ENCODE results near the gene TCOF1. TPM values are rescaled to one million over a fixed set of nuclear protein-coding genes. Genes with fewer than 3 reads are reported as not detected.

Gene TCOF1
- total and polyA plus RNA-seq, 2 donors (not counting 1 experiment from before 2014, with no cell fraction given), result 30.9 to 62.4 TPM

- ChIA-PET CTCF (interaction anchor here (1.0 to 2.7 kb wide), 4 partner anchors 9 to 12 kb away, joined by 3 to 11 read pairs (median 4); no protein-coding TSS in a partner anchor), POLR2A (interaction anchor here (0.6 kb wide), 1 partner anchor 52 kb away, joined by 5 read pairs; no protein-coding TSS in a partner anchor)
- H3K4me1 Mint-ChIP-seq, result peaks cover 28% of the 10 kb centered on the region
- Histone ChIP-seq H3K4me1 (ENCODE audit: control insufficient read depth in 2 of 2, insufficient read depth in 2 of 2, low read length in 2 of 2) (peaks cover 15 to 21% of the 10 kb centered on the region in 2 donors), H3K27me3 (replicated peaks in 1 of 4; ENCODE audit: control extremely low read depth in 1 of 4, control insufficient read depth in 3 of 4, insufficient read depth in 4 of 4, low read length in 3 of 4) (no peaks in the 10 kb centered on the region), H3K4me3 (ENCODE audit: control extremely low read depth in 1 of 5, extremely low read depth in 1 of 5, insufficient read depth in 1 of 5, low read depth in 2 of 5, low read length in 4 of 5) (no peak overlapping the region), H2AFZ (ENCODE audit: insufficient read depth, low read depth, low read length, poor library complexity, severe bottlenecking) (no peak overlapping the region), H3K79me2 (ENCODE audit: control insufficient read depth, insufficient read depth, low read length) (peaks cover 33% of the 10 kb centered on the region), H3K36me3 (replicated peaks in 1 of 2; ENCODE audit: control extremely low read depth in 1 of 2, control insufficient read depth in 1 of 2, extremely low read depth in 1 of 2, insufficient read depth in 2 of 2, low read length in 1 of 2) (peaks cover 2 to 53% of the 10 kb centered on the region in 2 experiments), H3K4me2 (replicated peaks; ENCODE audit: low read depth, low read length, poor library complexity, severe bottlenecking) (peak overlapping the region; percentile 92), H3K9ac (ENCODE audit: low read length) (no peak overlapping the region), H3K27ac (ENCODE audit: low read length in 2 of 2) (peak overlapping the region in 1 of 2 donors; percentile 98), H3K9me3 (ENCODE audit: control extremely low read depth in 1 of 3, control insufficient read depth in 2 of 3, insufficient read depth in 1 of 3, low read length in 2 of 3) (no peaks in the 10 kb centered on the region), H4K20me1 (ENCODE audit: control insufficient read depth, insufficient read depth, low read length, poor library complexity, severe bottlenecking) (peaks cover 54% of the 10 kb centered on the region)
- TF ChIP-seq EZH2 (IDR thresholded peaks at IDR 0.05; ENCODE audit: borderline replicate concordance, insufficient read depth, low read depth, low read length, poor library complexity, severe bottlenecking), result no peak
- TF ChIP-seq CTCF (IDR thresholded peaks at IDR 0.05), result no peak
- intact Hi-C loops (cut with micrococcal nuclease), result no loop called here
- H3K27me3 Mint-ChIP-seq, result no peaks in the 10 kb centered on the region
- no peak for DNase-seq
- ATAC-seq (ENCODE audit: low read depth), result no peak
- WGBS (ENCODE audit: insufficient coverage), result 95% methylated on average over 4 of the region's 6 CpGs
- no peaks in the 10 kb centered on the region for H3K9me3 Mint-ChIP-seq (ENCODE audit: insufficient read depth)
- H3K27ac Mint-ChIP-seq, result peak overlapping the region; percentile 100
- H3K4me3 Mint-ChIP-seq, result peak overlapping the region; percentile 100
Observed at GRCh38 chr5:150447188-150447587, 89.7 kb downstream of the TCOF1 start.

- Histone ChIP-seq H3K4me3 (ENCODE audit: control extremely low read depth in 1 of 5, extremely low read depth in 1 of 5, insufficient read depth in 1 of 5, low read depth in 2 of 5, low read length in 4 of 5) (peak overlapping the region; percentile 80 to 98 (median 97)), H3K4me2 (replicated peaks; ENCODE audit: low read depth, low read length, poor library complexity, severe bottlenecking) (peak overlapping the region; percentile 92), H3K9me3 (ENCODE audit: control extremely low read depth in 1 of 3, control insufficient read depth in 2 of 3, insufficient read depth in 1 of 3, low read length in 2 of 3) (no peaks in the 10 kb centered on the region), H3K79me2 (ENCODE audit: control insufficient read depth, insufficient read depth, low read length) (peaks cover 36% of the 10 kb centered on the region), H3K4me1 (ENCODE audit: control insufficient read depth in 2 of 2, insufficient read depth in 2 of 2, low read length in 2 of 2) (peaks cover 15 to 24% of the 10 kb centered on the region in 2 donors), H3K9ac (ENCODE audit: low read length) (peak overlapping the region; percentile 96), H4K20me1 (ENCODE audit: control insufficient read depth, insufficient read depth, low read length, poor library complexity, severe bottlenecking) (peaks cover 54% of the 10 kb centered on the region), H3K27ac (ENCODE audit: low read length in 2 of 2) (peak overlapping the region; percentile 90 to 98), H2AFZ (ENCODE audit: insufficient read depth, low read depth, low read length, poor library complexity, severe bottlenecking) (no peak overlapping the region), H3K27me3 (replicated peaks in 1 of 4; ENCODE audit: control extremely low read depth in 1 of 4, control insufficient read depth in 3 of 4, insufficient read depth in 4 of 4, low read length in 3 of 4) (no peaks in the 10 kb centered on the region), H3K36me3 (replicated peaks in 1 of 2; ENCODE audit: control extremely low read depth in 1 of 2, control insufficient read depth in 1 of 2, extremely low read depth in 1 of 2, insufficient read depth in 2 of 2, low read length in 1 of 2) (peaks cover 2 to 50% of the 10 kb centered on the region in 2 experiments)
- H3K27ac Mint-ChIP-seq, result peak overlapping the region; percentile 100
- H3K4me1 Mint-ChIP-seq, result peaks cover 30% of the 10 kb centered on the region
- no peak for TF ChIP-seq EZH2 (IDR thresholded peaks at IDR 0.05; ENCODE audit: borderline replicate concordance, insufficient read depth, low read depth, low read length, poor library complexity, severe bottlenecking)
- TF ChIP-seq CTCF (IDR thresholded peaks at IDR 0.05), result no peak
- no peaks in the 10 kb centered on the region for H3K9me3 Mint-ChIP-seq (ENCODE audit: insufficient read depth)
- ChIA-PET POLR2A (no interaction called here), CTCF (interaction anchor here (1.7 to 2.9 kb wide), 2 partner anchors 11 to 50 kb away, joined by 4 to 38 read pairs; no protein-coding TSS in a partner anchor)
- no CpG with 5 or more reads among the region's 4 CpGs for WGBS (ENCODE audit: insufficient coverage)
- peak overlapping the region; percentile 100 for H3K4me3 Mint-ChIP-seq
- intact Hi-C loops (cut with micrococcal nuclease), result loop anchor here (2.0 kb wide), 2 partner anchors 208 to 310 kb away; partner anchors contain the start of gene DCTN4
- H3K27me3 Mint-ChIP-seq, result no peaks in the 10 kb centered on the region
- DNase-seq (no peak), ATAC-seq (ENCODE audit: low read depth) (no peak)
Observed at GRCh38 chr5:150448334-150448733, 90.8 kb downstream of the TCOF1 start.
